ENCODE data around the gene TMEM115. TPM values are rescaled to one million over a fixed set of nuclear protein-coding genes. Genes with fewer than 3 reads are reported as not detected.

TMEM115 gene
- total and polyA plus RNA-seq, 2 of the 4 experiments (the other 2 are of a cell fraction): 35.3 to 47.3 TPM

GRCh38 chr3:50325497-50326181, 33.7 kb downstream of the TMEM115 start:
- CTCF ChIA-PET: no interaction called here

More at GRCh38 chr3:50325497-50326181, 33.7 kb downstream of the TMEM115 start:
- Histone ChIP-seq H4K8ac (ENCODE audit: low read depth in 2 of 2, low read length in 2 of 2) (no peak overlapping the region), H2BK120ac (ENCODE audit: low read depth, low read length) (no peak overlapping the region), H2AK5ac (ENCODE audit: low read depth, low read length) (no peak overlapping the region), H3K79me1 (ENCODE audit: low read depth in 1 of 2, low read length in 2 of 2) (peaks cover 20 to 36% of the 10 kb centered on the region in 2 experiments; a peak in 3 of 4 replicates), H3K4me3 (ENCODE audit: insufficient read depth, low read depth, low read length) (no peak overlapping the region), H3K9ac (ENCODE audit: low read depth, low read length) (no peak overlapping the region), H3K9me1 (ENCODE audit: insufficient read depth, low read length) (no peaks in the 10 kb centered on the region), H3K4ac (ENCODE audit: low read depth, low read length) (no peak overlapping the region), H3K4me1 (ENCODE audit: control insufficient read depth, insufficient read depth, low read length) (peaks cover 16% of the 10 kb centered on the region), H2AFZ (replicated peaks; ENCODE audit: low read length, poor library complexity) (no peak overlapping the region), H4K20me1 (ENCODE audit: insufficient read depth, low read length) (peaks cover 7% of the 10 kb centered on the region), H3K23ac (ENCODE audit: low read depth, low read length) (no peak overlapping the region), H3K4me2 (ENCODE audit: low read depth, low read length) (no peak overlapping the region), H3K27ac (ENCODE audit: insufficient read depth, low read length) (no peak overlapping the region), H2BK5ac (ENCODE audit: low read depth, low read length, poor library complexity, severe bottlenecking) (no peak overlapping the region), H4K91ac (ENCODE audit: insufficient read depth, low read depth, low read length) (no peak overlapping the region), H2BK20ac (ENCODE audit: low read depth, low read length) (no peak overlapping the region), H3K56ac (ENCODE audit: extremely low read depth, insufficient read depth, low read length) (no peak overlapping the region), H3K27me3 (ENCODE audit: control insufficient read depth, insufficient read depth, low read length) (no peaks in the 10 kb centered on the region), H3K9me3 (ENCODE audit: control insufficient read depth, insufficient read depth, low read length) (no peaks in the 10 kb centered on the region), H2BK15ac (ENCODE audit: low read depth, low read length) (no peak overlapping the region), H3K36me3 (ENCODE audit: control insufficient read depth, insufficient read depth, low read length) (peaks cover 17% of the 10 kb centered on the region), H3K14ac (replicated peaks; ENCODE audit: low read depth, low read length) (no peak overlapping the region), H2AK9ac (replicated peaks; ENCODE audit: low read depth, low read length, poor library complexity) (no peak overlapping the region), H4K5ac (ENCODE audit: low read depth, low read length) (no peak overlapping the region), H3K18ac (ENCODE audit: low read depth, low read length) (no peak overlapping the region)
- intact Hi-C loops (cut with micrococcal nuclease) (no loop called here), dilution Hi-C loops (cut with HindIII; ENCODE audit: low sequenced_read_pairs, unreplicated experiment) (no loop called here), in situ Hi-C loops (cut with MboI; ENCODE audit: low sequenced_read_pairs) (loop anchor here (25.0 kb wide), 3 partner anchors 1062 to 1837 kb away; partner anchors contain the start of genes ABHD14B, GPR62, MANF and PCBP4)
- DNase-seq (no peak), ATAC-seq (ENCODE audit: low read depth) (no peak)
- TF ChIP-seq NFE2L2 (IDR thresholded peaks at IDR 0.05; ENCODE audit: low read depth, low read length) (no peak), RFX5 (IDR thresholded peaks at IDR 0.05; ENCODE audit: low read depth, low read length) (no peak), CEBPB (IDR thresholded peaks at IDR 0.05; ENCODE audit: low read depth, low read length) (no peak), RCOR1 (IDR thresholded peaks at IDR 0.05; ENCODE audit: insufficient replicate concordance, low read length) (no peak), POLR2A (IDR thresholded peaks at IDR 0.05; ENCODE audit: low read depth, low read length) (no peak), SMC3 (IDR thresholded peaks at IDR 0.05; ENCODE audit: low read depth, low read length) (no peak)
- TF ChIP-seq, protein P1, sequence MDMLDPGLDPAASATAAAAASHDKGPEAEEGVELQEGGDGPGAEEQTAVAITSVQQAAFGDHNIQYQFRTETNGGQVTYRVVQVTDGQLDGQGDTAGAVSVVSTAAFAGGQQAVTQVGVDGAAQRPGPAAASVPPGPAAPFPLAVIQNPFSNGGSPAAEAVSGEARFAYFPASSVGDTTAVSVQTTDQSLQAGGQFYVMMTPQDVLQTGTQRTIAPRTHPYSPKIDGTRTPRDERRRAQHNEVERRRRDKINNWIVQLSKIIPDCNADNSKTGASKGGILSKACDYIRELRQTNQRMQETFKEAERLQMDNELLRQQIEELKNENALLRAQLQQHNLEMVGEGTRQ (IDR thresholded peaks at IDR 0.05; ENCODE audit: low read depth, low read length): no peak
- POLR2A ChIA-PET (ENCODE audit: unreplicated experiment): no interaction called here
- WGBS, 2 experiments (ENCODE audit: extremely low coverage in 2 of 2, insufficient read length in 1 of 2): 80% methylated on average over 1 of the region's 11 CpGs; no CpG with 5 or more reads in 1 of the 2 experiments
- BruUV-seq (replicated peaks): no TSS peak
